GM10266 (cell line): Measurements from ENCODE around the gene NCMAP.
A peak's percentile ranks its signal among the peaks of the same experiment; 100 is the strongest.

Experiments
- DNase-seq: peaks from one replicate; pipeline ENCODE4 v3.0.0; 2012; ENCODE audit errors: extremely low spot score
- CTCF ChIP-seq: IDR thresholded peaks from 2 replicates; pipeline ENCODE4 v1.5.1; 2012; ENCODE audit warnings: mild to moderate bottlenecking, low read depth; ENCODE audit not compliant: control insufficient read depth, insufficient read depth; ENCODE audit errors: missing control alignments

The NCMAP gene

DNA sequence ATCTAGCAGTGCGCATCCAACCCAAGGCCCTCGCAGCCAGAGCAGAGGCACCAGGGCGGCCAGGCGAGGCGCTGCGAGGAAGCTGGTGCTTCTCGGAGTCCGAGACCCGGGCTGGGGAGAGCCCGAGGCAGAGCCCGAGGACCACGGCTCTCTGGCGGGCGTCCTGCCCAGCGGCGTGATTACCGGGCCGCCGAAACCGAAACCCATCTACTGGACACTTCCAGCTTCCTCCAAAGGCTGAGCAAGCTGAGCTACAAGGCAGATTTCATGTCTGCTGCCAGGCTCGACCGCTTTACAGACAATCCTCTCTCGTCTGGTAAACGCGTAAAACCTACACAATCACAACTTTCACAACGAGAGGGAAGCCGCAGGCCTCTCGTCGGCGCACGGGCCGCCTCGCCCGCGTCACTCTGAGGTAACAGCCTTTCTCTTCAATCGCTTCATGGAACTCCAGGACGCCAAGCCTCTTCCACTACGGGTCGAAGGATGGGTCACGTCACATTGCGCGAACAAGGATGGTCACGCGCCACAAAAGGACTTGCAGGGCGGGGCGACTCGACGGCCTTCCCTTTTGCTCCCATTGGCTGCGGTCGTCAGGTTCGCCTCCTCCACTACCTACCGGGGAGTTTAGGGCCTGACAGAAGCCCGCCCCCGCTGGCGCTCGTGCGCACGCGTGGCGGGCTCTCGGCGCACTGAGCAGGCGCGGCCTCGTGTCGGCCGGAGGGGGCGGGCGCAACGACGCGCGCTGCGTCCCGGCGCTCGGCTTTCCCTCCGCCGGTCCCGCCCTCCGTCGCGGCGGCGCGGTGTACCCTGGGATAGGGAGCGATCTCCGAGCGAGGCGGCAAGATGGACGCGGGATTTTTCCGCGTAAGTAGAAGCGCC lies 86.8 kb downstream of the NCMAP start, which contains the start of gene SRRM1:
SRRM1 (plus strand) TSS at position 822 of the 882 bp plus-strand sequence; CDS start at position 847, 25 bp downstream.
- DNase-seq = peak; percentile 97
- TF ChIP-seq CTCF = no peak

DNA sequence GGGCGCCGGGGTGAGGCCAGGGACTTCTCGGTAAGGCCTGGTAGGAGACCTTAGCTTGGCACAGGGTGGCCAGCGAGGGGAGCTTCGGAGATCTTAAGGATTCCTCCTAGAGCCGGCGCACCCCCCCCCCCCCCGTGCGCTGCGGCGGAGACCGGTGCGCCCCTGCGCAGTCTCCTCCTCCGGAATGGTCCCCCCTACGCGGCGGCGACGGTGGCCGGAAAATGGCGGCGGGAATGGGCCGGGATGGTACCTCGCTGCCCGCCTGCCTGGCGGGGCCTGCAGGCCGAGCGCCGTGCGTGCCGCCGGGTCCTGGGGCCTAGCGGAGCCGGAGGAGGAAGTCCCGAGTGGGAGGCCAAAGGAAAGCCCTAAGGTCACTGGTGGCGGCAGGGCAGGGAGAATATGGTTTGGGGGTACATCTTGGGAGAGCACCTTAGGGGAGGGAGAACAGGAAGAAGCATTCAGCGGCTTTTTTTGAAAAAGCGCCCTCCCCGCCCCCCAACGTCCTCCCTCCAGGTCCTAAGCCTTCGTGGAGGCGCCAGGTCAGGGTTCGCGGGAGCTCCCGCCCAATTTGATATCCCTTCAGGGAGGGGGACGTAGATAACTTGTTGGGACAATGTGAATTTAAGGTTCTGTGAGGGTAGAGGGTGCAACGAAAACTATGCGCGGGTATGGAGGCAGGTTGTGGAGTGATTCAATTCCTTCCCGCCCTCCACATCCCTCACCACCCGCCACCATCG lies 87.6 kb downstream of the NCMAP start:
- DNase-seq = peak; percentile 51

GRCh38 chr1:24644100-24644384 lies 88.2 kb downstream of the NCMAP start:
- no peak for TF ChIP-seq CTCF
- no peak for DNase-seq

More for the DNA sequence above, 87.6 kb downstream of the NCMAP start:
- TF ChIP-seq CTCF = no peak

- no peak for DNase-seq
- no peak for TF ChIP-seq CTCF
Measured at GRCh38 chr1:24648919-24649318, 93.0 kb downstream of the NCMAP start.

- DNase-seq = no peak
- no peak for TF ChIP-seq CTCF
Measured at GRCh38 chr1:24652382-24652781, 96.5 kb downstream of the NCMAP start.

DNA sequence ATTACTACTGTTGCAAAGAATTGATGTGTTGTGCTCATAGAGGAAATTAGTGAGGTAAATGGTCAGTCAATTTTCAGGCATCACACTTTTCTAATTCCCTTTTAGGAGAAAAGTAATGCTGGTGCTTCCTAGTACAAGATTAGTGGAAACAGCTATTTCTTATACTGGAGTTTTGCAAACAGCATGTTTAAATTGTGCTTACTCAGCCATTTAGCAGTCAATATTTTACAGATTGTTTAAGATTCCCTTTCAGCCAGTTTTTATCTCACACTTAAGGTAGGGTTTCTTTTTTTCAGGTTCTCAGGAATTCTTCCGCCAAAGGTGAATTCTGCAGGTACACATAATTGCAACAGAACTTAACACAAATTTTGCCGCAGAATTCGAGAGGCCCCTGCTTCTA lies 98.1 kb downstream of the NCMAP start:
- TF ChIP-seq CTCF = no peak

DNA sequence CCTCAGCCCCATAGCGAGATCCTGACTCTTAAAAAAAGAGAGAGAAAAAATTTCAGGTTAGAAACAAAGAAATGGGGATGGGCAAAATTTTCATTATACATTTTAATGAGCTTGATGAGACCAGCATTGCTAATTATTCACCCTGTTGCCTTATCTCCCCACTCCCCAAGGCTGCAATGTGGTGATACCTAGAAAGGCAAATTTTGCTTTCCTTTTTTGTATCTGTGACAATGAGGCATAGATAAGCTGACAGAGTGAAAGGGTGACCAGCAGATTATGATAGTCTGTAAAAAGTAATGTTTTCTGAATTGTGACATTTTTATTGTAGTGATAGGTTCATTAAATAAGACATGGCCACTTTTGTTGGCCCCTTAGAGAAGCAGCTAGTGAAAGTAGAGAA lies 100.2 kb downstream of the NCMAP start:
- no peak for DNase-seq
- no peak for TF ChIP-seq CTCF

More for the DNA sequence above, 98.1 kb downstream of the NCMAP start:
- DNase-seq = no peak
